ENCODE results near the gene ZDHHC14.

The ZDHHC14 gene

GRCh38 chr6:157364705-157365104, 16.3 kb upstream of the ZDHHC14 start:
- POLR2A ChIA-PET = no interaction called here
- CTCF ChIA-PET = no interaction called here
- no peak for DNase-seq (ENCODE audit: low read depth, low spot score)
- no peak overlapping the region for H3K4me3 ChIP-seq (ENCODE audit: low read depth, low read length)
- TF ChIP-seq, protein P1, sequence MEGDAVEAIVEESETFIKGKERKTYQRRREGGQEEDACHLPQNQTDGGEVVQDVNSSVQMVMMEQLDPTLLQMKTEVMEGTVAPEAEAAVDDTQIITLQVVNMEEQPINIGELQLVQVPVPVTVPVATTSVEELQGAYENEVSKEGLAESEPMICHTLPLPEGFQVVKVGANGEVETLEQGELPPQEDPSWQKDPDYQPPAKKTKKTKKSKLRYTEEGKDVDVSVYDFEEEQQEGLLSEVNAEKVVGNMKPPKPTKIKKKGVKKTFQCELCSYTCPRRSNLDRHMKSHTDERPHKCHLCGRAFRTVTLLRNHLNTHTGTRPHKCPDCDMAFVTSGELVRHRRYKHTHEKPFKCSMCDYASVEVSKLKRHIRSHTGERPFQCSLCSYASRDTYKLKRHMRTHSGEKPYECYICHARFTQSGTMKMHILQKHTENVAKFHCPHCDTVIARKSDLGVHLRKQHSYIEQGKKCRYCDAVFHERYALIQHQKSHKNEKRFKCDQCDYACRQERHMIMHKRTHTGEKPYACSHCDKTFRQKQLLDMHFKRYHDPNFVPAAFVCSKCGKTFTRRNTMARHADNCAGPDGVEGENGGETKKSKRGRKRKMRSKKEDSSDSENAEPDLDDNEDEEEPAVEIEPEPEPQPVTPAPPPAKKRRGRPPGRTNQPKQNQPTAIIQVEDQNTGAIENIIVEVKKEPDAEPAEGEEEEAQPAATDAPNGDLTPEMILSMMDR (IDR thresholded peaks at IDR 0.05; ENCODE audit: insufficient read depth, low read length, missing control alignments) = no peak

GRCh38 chr6:157366648-157367047, 14.3 kb upstream of the ZDHHC14 start:
- TF ChIP-seq, protein P1 (IDR thresholded peaks at IDR 0.05; ENCODE audit: insufficient read depth, low read length, missing control alignments) = no peak
- H3K4me3 ChIP-seq (ENCODE audit: low read depth, low read length) = no peak overlapping the region
- DNase-seq (ENCODE audit: low read depth, low spot score) = no peak
- CTCF ChIA-PET = no interaction called here
- POLR2A ChIA-PET = no interaction called here

DNA sequence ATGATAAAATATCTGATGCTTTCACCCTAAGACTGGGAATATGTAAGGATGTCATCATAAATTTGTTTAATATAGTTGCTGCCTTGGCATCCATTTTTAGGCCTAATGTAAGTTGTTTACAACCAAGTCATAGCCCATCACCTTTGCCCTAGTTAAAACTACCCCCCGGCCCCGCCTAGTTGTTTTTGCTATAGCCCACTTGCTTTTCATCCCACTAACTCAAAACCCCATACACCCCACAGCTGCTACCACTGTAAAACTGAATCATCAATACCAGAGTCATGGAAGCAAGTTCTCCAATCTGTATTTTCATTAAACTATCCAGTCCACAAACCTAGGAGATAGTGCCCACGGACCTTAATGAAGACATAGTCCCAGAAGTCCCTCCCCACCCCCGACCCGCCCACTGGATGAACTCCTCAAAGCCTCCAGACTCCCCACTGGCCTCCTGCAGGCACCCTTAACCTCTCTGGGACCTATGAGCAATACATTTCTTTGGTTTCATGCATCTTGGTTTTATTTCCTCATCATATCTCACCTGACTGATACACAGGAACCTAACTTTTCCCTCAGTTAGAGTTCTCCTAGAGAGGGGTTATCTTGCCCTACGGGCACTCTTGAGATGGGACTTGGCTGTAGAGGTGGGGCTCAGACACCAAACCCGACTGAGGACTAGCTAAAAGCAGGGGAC, 12.5 kb upstream of the ZDHHC14 start:
- no peak overlapping the region for H3K4me3 ChIP-seq (ENCODE audit: low read depth, low read length)
- no peak for DNase-seq (ENCODE audit: low read depth, low spot score)
- TF ChIP-seq, protein P1 (IDR thresholded peaks at IDR 0.05; ENCODE audit: insufficient read depth, low read length, missing control alignments) = no peak
- ChIA-PET CTCF (no interaction called here), POLR2A (no interaction called here)

- no peak overlapping the region for H3K4me3 ChIP-seq (ENCODE audit: low read depth, low read length)
- DNase-seq (ENCODE audit: low read depth, low spot score) = no peak
- TF ChIP-seq, protein P1 (IDR thresholded peaks at IDR 0.05; ENCODE audit: insufficient read depth, low read length, missing control alignments) = no peak
- ChIA-PET POLR2A (interaction anchor here (0.6 kb wide), 1 partner anchor 45 kb away, joined by 4 read pairs; no protein-coding TSS in a partner anchor), CTCF (interaction anchor here (1.0 kb wide), 2 partner anchors 8 to 11 kb away, joined by 3 read pairs; no protein-coding TSS in a partner anchor)
These were observed 10.2 kb upstream of the ZDHHC14 start for GRCh38 chr6:157370755-157371154.

- H3K4me3 ChIP-seq (ENCODE audit: low read depth, low read length) = no peak overlapping the region
- DNase-seq (ENCODE audit: low read depth, low spot score) = no peak
- POLR2A ChIA-PET = no interaction called here
- CTCF ChIA-PET = no interaction called here
- TF ChIP-seq, protein P1 (IDR thresholded peaks at IDR 0.05; ENCODE audit: insufficient read depth, low read length, missing control alignments) = no peak
These were observed 8.3 kb upstream of the ZDHHC14 start for GRCh38 chr6:157372501-157373280.

GRCh38 chr6:157374889-157375443, 6.0 kb upstream of the ZDHHC14 start:
- H3K4me3 ChIP-seq (ENCODE audit: low read depth, low read length) = no peak overlapping the region
- TF ChIP-seq, protein P1 (IDR thresholded peaks at IDR 0.05; ENCODE audit: insufficient read depth, low read length, missing control alignments) = no peak
- ChIA-PET CTCF (no interaction called here), POLR2A (interaction anchor here (0.6 kb wide), 1 partner anchor 22 kb away, joined by 3 read pairs; no protein-coding TSS in a partner anchor)
- no peak for DNase-seq (ENCODE audit: low read depth, low spot score)

Data from AG04449 (cell line).